Small intestine (tissue), 7 donors: Measurements from ENCODE around the gene LCE5A. TPM values are rescaled to one million over a fixed set of nuclear protein-coding genes. Genes with fewer than 3 reads are reported as not detected.
A peak's percentile ranks its signal among the peaks of the same experiment; 100 is the strongest.
"Not testable (repeated sequence)": the region's sequence is repeated elsewhere in the genome, so short reads cannot be mapped to it uniquely, and the experiment has no call there.

ENCODE experiments used
- DNase-seq, 2 donors: peaks; one replicate each; pipeline versions ENCODE4 v3.0.0 to v3.0.0-alpha.2; 2013
- FAIRE-seq: peaks from 2 replicates; lab custom pipeline; 2012; peaks lifted over from hg19 to GRCh38; lab: Jason Lieb, UNC
- H3K27ac ChIP-seq, 3 donors: one replicate each; pipeline ENCODE4 v1.5.1; 2013; ENCODE audit warnings: low read length in 2 of 3, mild to moderate bottlenecking in 2 of 3, control low read depth in 1 of 3, inconsistent platforms in 1 of 3, low read depth in 1 of 3, moderate library complexity in 1 of 3
- H3K27me3 ChIP-seq, 3 donors: one replicate each; pipeline ENCODE4 v1.6.1; 2013; ENCODE audit warnings: low read length in 3 of 3, inconsistent platforms in 1 of 3; ENCODE audit not compliant: control insufficient read depth in 3 of 3, insufficient read depth in 3 of 3
- H3K36me3 ChIP-seq, 3 donors: one replicate each; pipeline ENCODE4 v1.6.1; 2013; ENCODE audit warnings: low read length in 3 of 3, inconsistent platforms in 1 of 3, low read depth in 1 of 3, mild to moderate bottlenecking in 1 of 3, moderate library complexity in 1 of 3; ENCODE audit not compliant: control insufficient read depth in 3 of 3, insufficient read depth in 2 of 3
- H3K4me1 ChIP-seq, 3 donors: one replicate each; pipeline ENCODE4 v1.6.1; 2013; ENCODE audit warnings: low read length in 2 of 3, inconsistent platforms in 1 of 3, low read depth in 1 of 3, mild to moderate bottlenecking in 1 of 3, moderate library complexity in 1 of 3; ENCODE audit not compliant: control insufficient read depth in 3 of 3, insufficient read depth in 2 of 3
- H3K4me3 ChIP-seq, 3 donors: one replicate each; pipeline ENCODE4 v1.5.1; 2013; ENCODE audit warnings: low read length in 3 of 3, control low read depth in 1 of 3, inconsistent platforms in 1 of 3, low read depth in 1 of 3, mild to moderate bottlenecking in 1 of 3, moderate library complexity in 1 of 3
- H3K9me3 ChIP-seq, 2 donors: one replicate each; pipeline ENCODE4 v1.6.1; 2013; ENCODE audit warnings: low read depth in 1 of 2, low read length in 1 of 2; ENCODE audit not compliant: control insufficient read depth in 2 of 2, insufficient read depth in 1 of 2
- WGBS, 3 donors: extraction: QIAGEN DNeasy Blood & Tissue Kit; methylation state at CpG; one replicate each; pipeline ENCODE4 v1.1.7; 2013; 5-methylcytosine and 5-hydroxymethylcytosine counted together
- polyA plus RNA-seq, 4 donors: library from polyadenylated mRNA; stranded (reverse) in 3 of 4; unstranded in 1 of 4; fragments of 200-250 nt in 3 of 4; fragments of 120-200 nt in 1 of 4; gene quantifications; one replicate each; pipeline versions ENCODE4 v1.2.1 to v1.2.3, GENCODE V29; 2013
- donor health status: healthy with polysubstance abuse.
- donor health status: control.
- donor health status: control.
- donor health status: Bipolar disorder and iron deficiency.
- donor health status: healthy.

LCE5A gene
- polyA plus RNA-seq, 4 donors, result not detected

GRCh38 chr1:152486400-152487006 lies 24.1 kb upstream of the LCE5A start:
- Histone ChIP-seq H3K36me3 (no peaks in the 10 kb centered on the region), H3K4me3 (no peak overlapping the region), H3K9me3 (no peaks in the 10 kb centered on the region), H3K27me3 (no peaks in the 10 kb centered on the region), H3K27ac (no peak overlapping the region), H3K4me1 (no peaks in the 10 kb centered on the region)
- FAIRE-seq (no peak), DNase-seq (no peak)
- WGBS, 3 donors, result 71 to 88% (median 82%) methylated on average over 3 of the region's 3 CpGs

- Histone ChIP-seq H3K4me1 (no peaks in the 10 kb centered on the region), H3K27me3 (no peaks in the 10 kb centered on the region), H3K9me3 (no peaks in the 10 kb centered on the region), H3K27ac (no peak overlapping the region), H3K4me3 (no peak overlapping the region), H3K36me3 (no peaks in the 10 kb centered on the region)
- FAIRE-seq (no peak), DNase-seq (no peak)
- WGBS, 3 donors, result 65 to 80% (median 75%) methylated on average over 2 of the region's 2 CpGs
Measured at GRCh38 chr1:152487871-152488270, 22.7 kb upstream of the LCE5A start.

- H3K27ac ChIP-seq, H3K36me3 ChIP-seq, H3K27me3 ChIP-seq, H3K9me3 ChIP-seq, H3K4me1 ChIP-seq, FAIRE-seq, H3K4me3 ChIP-seq: not testable (repeated sequence)
- DNase-seq, result peak in 1 of 2 donors; percentile 46
Measured at GRCh38 chr1:152491537-152491936, 19.1 kb upstream of the LCE5A start.

DNA sequence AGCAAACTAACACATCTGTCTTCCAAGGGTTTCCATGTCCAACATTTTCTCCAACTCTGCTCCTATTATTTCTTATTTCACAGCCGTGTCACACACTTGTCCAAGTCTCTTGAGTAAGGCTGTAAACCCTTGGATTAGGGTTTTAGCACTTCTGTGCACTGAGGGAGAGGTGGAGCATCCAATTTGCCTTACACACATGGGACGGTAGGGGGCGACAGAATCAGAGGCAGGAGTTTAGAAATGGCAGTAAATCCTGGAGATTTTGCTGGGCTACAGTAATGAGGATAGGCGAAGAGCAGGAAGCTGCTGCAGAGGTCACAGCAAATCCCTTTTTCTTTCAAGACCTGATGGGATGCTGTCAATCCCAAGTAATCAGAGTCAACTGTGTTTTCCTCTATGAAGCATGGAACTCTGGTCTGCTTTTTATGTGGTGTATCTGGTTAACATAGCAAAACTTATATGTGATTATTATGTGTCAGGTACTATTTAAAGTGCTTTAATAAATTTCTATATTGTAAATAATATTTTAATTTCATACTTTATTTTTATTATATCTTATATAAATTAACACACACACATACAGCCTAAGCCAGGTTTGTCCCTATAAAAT lies 15.4 kb upstream of the LCE5A start:
- H3K9me3 ChIP-seq, result no peaks in the 10 kb centered on the region
- H3K27ac ChIP-seq, result no peak overlapping the region
- H3K36me3 ChIP-seq, result no peaks in the 10 kb centered on the region
- H3K4me3 ChIP-seq, result no peak overlapping the region
- H3K27me3 ChIP-seq, result no peaks in the 10 kb centered on the region
- DNase-seq (peak in 1 of 2 donors; percentile 63), FAIRE-seq (no peak)
- no peaks in the 10 kb centered on the region for H3K4me1 ChIP-seq
- 24 to 49% (median 25%) methylated on average over 4 of the region's 4 CpGs for WGBS, 3 donors

- FAIRE-seq, result no peak
- Histone ChIP-seq H3K27me3 (no peaks in the 10 kb centered on the region), H3K4me3 (no peak overlapping the region), H3K4me1 (peaks cover 0 to 4% (median 0%) of the 10 kb centered on the region in 3 donors), H3K36me3 (no peaks in the 10 kb centered on the region), H3K27ac (no peak overlapping the region), H3K9me3 (no peaks in the 10 kb centered on the region)
- WGBS, 3 donors, result 13 to 21% (median 20%) methylated on average over 2 of the region's 2 CpGs
- peak in 1 of 2 donors; percentile 32 for DNase-seq
Measured at GRCh38 chr1:152497273-152497672, 13.3 kb upstream of the LCE5A start.

GRCh38 chr1:152501704-152502103 lies 8.9 kb upstream of the LCE5A start:
- WGBS, 3 donors, result 22 to 56% (median 23%) methylated on average over 2 of the region's 2 CpGs

GRCh38 chr1:152502496-152503180 lies 8.0 kb upstream of the LCE5A start:
- no peak overlapping the region for H3K27ac ChIP-seq
- no peak overlapping the region for H3K4me3 ChIP-seq
- no peaks in the 10 kb centered on the region for H3K36me3 ChIP-seq
- peaks cover 0 to 13% (median 0%) of the 10 kb centered on the region in 3 donors for H3K4me1 ChIP-seq
- 83 to 89% (median 85%) methylated on average over 7 of the region's 7 CpGs for WGBS, 3 donors
- DNase-seq, result no peak
- H3K9me3 ChIP-seq, result no peaks in the 10 kb centered on the region
- H3K27me3 ChIP-seq, result no peaks in the 10 kb centered on the region
- no peak for FAIRE-seq

More at GRCh38 chr1:152501704-152502103, 8.9 kb upstream of the LCE5A start:
- DNase-seq (peak in 1 of 2 donors; percentile 64), FAIRE-seq (no peak)
- H3K36me3 ChIP-seq, result no peaks in the 10 kb centered on the region
- H3K4me1 ChIP-seq, result peaks cover 0 to 13% (median 0%) of the 10 kb centered on the region in 3 donors
- peak overlapping the region in 1 of 3 donors; percentile 42 for H3K27ac ChIP-seq
- no peaks in the 10 kb centered on the region for H3K9me3 ChIP-seq
- H3K4me3 ChIP-seq, result no peak overlapping the region
- H3K27me3 ChIP-seq, result no peaks in the 10 kb centered on the region

DNA sequence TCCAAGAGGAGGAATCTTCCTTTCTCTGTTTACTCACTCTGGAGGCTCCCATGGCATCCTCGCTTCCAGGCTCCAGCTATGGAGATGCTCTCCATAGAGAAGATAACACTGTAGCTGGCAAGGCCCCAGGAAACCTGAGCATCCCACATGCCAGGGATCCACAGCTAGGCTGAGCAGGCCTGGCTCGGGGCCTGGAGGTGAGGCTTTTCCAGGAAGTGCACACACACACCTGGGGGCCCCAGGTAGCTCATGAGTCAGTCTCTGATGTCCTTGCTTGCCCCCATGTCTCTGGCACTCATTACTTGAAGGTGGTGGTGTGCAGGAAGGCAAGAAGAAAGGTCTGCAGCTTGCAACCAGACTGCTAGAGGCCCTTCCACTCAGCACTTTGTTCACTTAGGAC lies 5.5 kb upstream of the LCE5A start:
- WGBS, 3 donors, result 48 to 67% (median 64%) methylated on average over 2 of the region's 2 CpGs
- Histone ChIP-seq H3K9me3 (no peaks in the 10 kb centered on the region), H3K4me3 (no peak overlapping the region), H3K27me3 (no peaks in the 10 kb centered on the region), H3K27ac (no peak overlapping the region), H3K36me3 (no peaks in the 10 kb centered on the region), H3K4me1 (peaks cover 0 to 13% (median 0%) of the 10 kb centered on the region in 3 donors)
- FAIRE-seq (no peak), DNase-seq (no peak)
